Lower leg skin (tissue), 4 donors: ENCODE data around the gene FAU. TPM values are rescaled to one million over a fixed set of nuclear protein-coding genes. Genes with fewer than 3 reads are reported as not detected.

Experiments
- DNase-seq, 2 donors: peaks; one replicate each; pipeline ENCODE4 v3.0.0-alpha.2; 2019; ENCODE audit warnings: low spot score in 2 of 2
- H3K4me3 ChIP-seq: fragments of 200-600 bp; sonication (generic); 2 replicates; pipeline ENCODE4 v1.5.1; 2017; ENCODE audit warnings: mild to moderate bottlenecking, low read depth; ENCODE audit not compliant: poor library complexity, severe bottlenecking
- POLR2A ChIP-seq, 2 donors: fragments of 450-650 bp; IDR thresholded peaks; one replicate each; pipeline ENCODE4 v1.6.1; 2016 to 2017; ENCODE audit warnings: antibody characterized with exemption in 2 of 2, mild to moderate bottlenecking in 1 of 2, moderate library complexity in 1 of 2
- WGBS, 2 donors: methylation state at CpG; one replicate each; pipeline ENCODE4 v1.1.5; 2018; 5-methylcytosine and 5-hydroxymethylcytosine counted together
- intact Hi-C: fragments of 100-400 bp; cut with DNase I; formaldehyde crosslinking; loops from one replicate; pipeline ENCODE4 v1.15.0; 2023; ENCODE audit warnings: low total_unique reads
- total RNA-seq, 4 donors: library from RNA; depleted of rRNA; stranded (reverse); fragments of >200 nt; gene quantifications; one replicate each; pipeline ENCODE4 v1.1.0, GENCODE V29; 2016
- TF ChIP-seq, protein P1 (sequence below), 3 donors: fragments of 450-650 bp; IDR thresholded peaks; one replicate each; pipeline ENCODE4 v1.5.1; 2016; ENCODE audit warnings: antibody characterized with exemption in 3 of 3, mild to moderate bottlenecking in 3 of 3, moderate library complexity in 2 of 3

FAU gene
- total RNA-seq, 4 donors from 2014 or later = 574 to 1,562 (median 887) TPM

DNA sequence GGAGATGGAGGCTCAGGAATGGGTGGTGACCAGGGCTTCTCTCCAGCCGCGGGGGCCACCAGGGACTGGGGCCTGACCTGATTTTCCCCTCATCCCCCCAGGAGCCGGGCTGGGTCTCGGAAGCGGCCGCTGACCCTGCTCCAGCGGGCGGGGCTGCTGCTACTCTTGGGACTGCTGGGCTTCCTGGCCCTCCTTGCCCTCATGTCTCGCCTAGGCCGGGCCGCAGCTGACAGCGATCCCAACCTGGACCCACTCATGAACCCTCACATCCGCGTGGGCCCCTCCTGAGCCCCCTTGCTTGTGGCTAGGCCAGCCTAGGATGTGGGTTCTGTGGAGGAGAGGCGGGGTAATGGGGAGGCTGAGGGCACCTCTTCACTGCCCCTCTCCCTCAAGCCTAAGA, 34.1 kb downstream of the FAU start:
- 92% methylated on average over 10 to 15 of the region's 15 CpGs for WGBS, 2 donors
- intact Hi-C loops = loop anchor here (10.0 kb wide), 1 partner anchor 73 kb away; the partner anchor contains the start of gene ARL2
- TF ChIP-seq, protein P1, sequence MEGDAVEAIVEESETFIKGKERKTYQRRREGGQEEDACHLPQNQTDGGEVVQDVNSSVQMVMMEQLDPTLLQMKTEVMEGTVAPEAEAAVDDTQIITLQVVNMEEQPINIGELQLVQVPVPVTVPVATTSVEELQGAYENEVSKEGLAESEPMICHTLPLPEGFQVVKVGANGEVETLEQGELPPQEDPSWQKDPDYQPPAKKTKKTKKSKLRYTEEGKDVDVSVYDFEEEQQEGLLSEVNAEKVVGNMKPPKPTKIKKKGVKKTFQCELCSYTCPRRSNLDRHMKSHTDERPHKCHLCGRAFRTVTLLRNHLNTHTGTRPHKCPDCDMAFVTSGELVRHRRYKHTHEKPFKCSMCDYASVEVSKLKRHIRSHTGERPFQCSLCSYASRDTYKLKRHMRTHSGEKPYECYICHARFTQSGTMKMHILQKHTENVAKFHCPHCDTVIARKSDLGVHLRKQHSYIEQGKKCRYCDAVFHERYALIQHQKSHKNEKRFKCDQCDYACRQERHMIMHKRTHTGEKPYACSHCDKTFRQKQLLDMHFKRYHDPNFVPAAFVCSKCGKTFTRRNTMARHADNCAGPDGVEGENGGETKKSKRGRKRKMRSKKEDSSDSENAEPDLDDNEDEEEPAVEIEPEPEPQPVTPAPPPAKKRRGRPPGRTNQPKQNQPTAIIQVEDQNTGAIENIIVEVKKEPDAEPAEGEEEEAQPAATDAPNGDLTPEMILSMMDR (IDR thresholded peaks at IDR 0.05) = no peak
- TF ChIP-seq POLR2A (IDR thresholded peaks at IDR 0.05) = no peak
- no peak overlapping the region for H3K4me3 ChIP-seq
- no peak for DNase-seq

DNA sequence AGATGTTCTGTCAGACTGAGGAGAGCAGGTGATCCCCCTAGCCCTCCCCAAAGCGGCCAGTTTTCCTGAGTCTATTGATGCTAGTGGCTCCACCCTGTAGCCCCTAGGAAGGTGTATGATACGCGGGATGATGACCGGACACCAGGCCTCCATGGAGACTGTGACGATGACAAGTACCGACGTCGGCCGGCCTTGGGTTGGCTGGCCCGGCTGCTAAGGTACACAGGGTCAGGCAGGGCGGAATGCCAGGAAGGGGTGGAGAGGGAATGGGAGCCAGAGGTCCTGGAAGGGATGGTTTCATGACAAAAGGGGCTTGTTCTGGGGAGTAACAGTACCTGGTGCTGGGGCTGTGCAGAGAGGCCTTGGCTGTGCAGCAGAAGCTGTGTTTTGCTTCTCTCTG, 34.7 kb downstream of the FAU start:
- no peak for TF ChIP-seq POLR2A (IDR thresholded peaks at IDR 0.05)
- TF ChIP-seq, protein P1 (IDR thresholded peaks at IDR 0.05) = no peak
- H3K4me3 ChIP-seq = no peak overlapping the region
- DNase-seq = no peak
- WGBS, 2 donors = 91 to 94% methylated on average over 11 of the region's 11 CpGs
- intact Hi-C loops = loop anchor here (10.0 kb wide), 1 partner anchor 72 kb away; the partner anchor contains the start of gene ARL2

DNA sequence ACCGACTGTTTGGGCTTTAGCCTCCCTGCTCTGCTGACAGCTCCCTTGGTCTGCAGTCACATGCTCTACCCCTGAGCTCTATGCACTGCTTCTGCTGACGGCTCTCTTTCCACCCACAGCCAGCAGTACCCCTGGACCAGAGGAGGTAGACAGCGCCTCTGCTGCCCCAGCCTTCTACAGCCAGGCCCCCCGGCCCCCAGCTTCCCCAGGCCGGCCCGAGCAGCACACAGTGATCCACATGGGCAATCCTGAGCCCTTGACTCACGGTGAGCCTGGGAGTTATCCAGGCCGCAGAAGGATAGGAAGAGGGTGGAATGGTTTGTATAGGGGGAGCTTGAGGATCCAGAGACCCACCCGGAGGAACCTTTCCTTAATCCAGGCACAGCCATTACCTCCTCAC, 35.1 kb downstream of the FAU start:
- no peak for DNase-seq
- 84 to 90% methylated on average over 7 to 9 of the region's 9 CpGs for WGBS, 2 donors
- H3K4me3 ChIP-seq = no peak overlapping the region
- no peak for TF ChIP-seq POLR2A (IDR thresholded peaks at IDR 0.05)
- TF ChIP-seq, protein P1 (IDR thresholded peaks at IDR 0.05) = no peak
- intact Hi-C loops = loop anchor here (10.0 kb wide), 1 partner anchor 72 kb away; the partner anchor contains the start of gene ARL2

DNA sequence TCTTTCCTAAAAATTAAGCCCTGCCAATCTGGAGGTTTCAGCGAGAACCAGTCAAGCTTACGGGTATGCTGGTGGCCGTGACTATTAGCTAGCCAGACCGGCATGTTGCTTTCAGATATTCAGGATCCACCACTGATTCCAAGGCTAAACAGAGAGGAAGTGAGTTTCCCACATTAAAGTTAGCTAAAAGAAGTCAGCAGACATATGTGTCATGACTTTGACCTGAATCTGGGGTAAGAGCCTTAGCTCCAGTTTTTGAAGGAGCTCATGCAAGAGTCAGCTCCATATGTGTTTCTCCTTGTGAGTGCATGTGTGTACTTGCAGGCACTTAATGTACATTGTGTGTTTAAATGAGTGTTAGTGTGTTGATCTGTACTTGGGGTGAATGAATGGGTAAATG, 36.5 kb downstream of the FAU start:
- intact Hi-C loops = loop anchor here (10.0 kb wide), 1 partner anchor 71 kb away; the partner anchor contains the start of gene ARL2
- TF ChIP-seq, protein P1 (IDR thresholded peaks at IDR 0.05) = no peak
- no peak for TF ChIP-seq POLR2A (IDR thresholded peaks at IDR 0.05)
- DNase-seq = no peak
- H3K4me3 ChIP-seq = no peak overlapping the region
- WGBS, 2 donors = 84 to 90% methylated on average over 4 of the region's 4 CpGs

DNA sequence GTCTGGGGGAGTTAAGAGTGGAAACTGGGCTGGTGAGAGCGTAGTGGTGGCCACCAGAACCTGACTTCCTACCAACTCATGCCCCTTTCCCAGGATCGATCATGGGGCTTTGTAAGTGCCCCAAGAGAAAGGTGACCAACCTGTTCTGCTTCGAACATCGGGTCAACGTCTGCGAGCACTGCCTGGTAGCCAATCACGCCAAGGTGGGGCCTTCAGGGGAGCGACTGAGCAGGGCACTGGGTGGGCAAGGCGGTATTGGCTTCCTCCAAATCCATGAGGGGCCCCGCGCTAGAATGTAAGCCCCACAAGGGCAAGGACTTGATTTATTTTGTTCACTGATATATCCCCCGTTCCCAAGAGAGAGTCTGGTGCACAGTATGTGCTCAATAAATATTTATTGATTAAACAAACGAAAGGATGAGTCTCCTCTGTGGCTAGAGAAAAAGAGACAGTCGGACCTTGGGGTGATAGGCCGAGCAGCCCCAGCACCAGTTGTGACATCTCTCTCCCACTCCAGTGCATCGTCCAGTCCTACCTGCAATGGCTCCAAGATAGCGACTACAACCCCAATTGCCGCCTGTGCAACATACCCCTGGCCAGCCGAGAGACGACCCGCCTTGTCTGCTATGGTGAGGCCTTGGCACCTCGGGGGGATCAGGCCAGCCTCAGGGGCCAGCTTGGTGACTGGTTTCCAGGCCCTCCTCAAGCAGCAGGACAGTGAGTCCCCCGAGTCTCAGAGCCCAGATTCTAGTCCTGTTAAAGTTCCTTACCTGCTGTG, 37.1 kb downstream of the FAU start:
- WGBS, 2 donors = 42% methylated on average over 23 of the region's 23 CpGs
- intact Hi-C loops = loop anchor here (10.0 kb wide), 1 partner anchor 70 kb away; the partner anchor contains the start of gene ARL2
- no peak for TF ChIP-seq POLR2A (IDR thresholded peaks at IDR 0.05)
- TF ChIP-seq, protein P1 (IDR thresholded peaks at IDR 0.05) = no peak
- peak overlapping the region; percentile 28 for H3K4me3 ChIP-seq
- DNase-seq = no peak
